HG02840 (cell line): Measurements from ENCODE around the gene CNPY4.

Source experiments
- ATAC-seq: cut with Tn5 transposase; IDR thresholded peaks from one replicate; pipeline ENCODE4 v1.9.1; 2021; ENCODE audit warnings: mild to moderate bottlenecking, moderate library complexity, moderate number of reproducible peaks; ENCODE audit not compliant: unreplicated experiment, low FRiP score

CNPY4 gene, protein sequence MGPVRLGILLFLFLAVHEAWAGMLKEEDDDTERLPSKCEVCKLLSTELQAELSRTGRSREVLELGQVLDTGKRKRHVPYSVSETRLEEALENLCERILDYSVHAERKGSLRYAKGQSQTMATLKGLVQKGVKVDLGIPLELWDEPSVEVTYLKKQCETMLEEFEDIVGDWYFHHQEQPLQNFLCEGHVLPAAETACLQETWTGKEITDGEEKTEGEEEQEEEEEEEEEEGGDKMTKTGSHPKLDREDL

DNA sequence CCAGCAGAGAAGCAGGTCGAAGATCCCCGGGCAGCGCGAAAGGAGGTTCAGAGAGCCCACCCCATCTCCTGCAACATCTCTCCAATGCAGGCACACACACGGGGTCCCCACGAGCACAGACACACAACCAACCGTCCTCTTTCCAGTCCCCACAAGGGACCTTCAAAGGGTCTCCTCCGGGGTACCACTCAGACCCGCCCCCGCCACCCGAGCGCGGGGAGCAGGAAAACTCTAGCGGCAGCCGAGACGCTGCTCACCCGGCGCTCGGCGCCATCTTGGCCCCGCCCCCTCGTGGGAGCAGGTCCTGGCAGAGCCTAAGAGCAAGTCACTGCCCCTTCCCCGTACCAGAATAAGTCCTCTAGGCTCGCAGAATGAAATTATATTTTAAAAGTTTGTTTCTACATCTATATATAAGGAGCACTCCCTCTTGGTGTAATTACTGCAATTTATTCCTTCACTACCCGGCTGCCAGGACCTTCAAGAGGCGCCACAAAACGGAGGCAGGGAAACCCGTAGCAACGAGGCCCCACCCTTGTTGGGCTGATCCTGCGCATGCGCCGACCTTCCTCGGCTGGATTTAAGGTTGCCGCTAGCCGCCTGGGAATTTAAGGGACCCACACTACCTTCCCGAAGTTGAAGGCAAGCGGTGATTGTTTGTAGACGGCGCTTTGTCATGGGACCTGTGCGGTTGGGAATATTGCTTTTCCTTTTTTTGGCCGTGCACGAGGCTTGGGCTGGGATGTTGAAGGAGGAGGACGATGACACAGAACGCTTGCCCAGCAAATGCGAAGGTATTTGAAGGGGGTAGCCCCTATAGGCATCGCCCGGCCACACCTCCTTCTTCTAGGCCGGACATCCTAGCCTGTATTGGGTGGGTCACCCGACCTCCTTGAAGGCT is at the start of gene CNPY4, which contains the start of gene TAF6:
TSS of gene CNPY4 (plus strand) at position 563 of the 898 bp plus-strand sequence. CDS start at position 674, 111 bp downstream.
TSS of gene TAF6 (minus strand) at position 287 of the 898 bp plus-strand sequence. CDS start 5,149 bp downstream, outside the sequence.
- ATAC-seq = peak; percentile 77

DNA sequence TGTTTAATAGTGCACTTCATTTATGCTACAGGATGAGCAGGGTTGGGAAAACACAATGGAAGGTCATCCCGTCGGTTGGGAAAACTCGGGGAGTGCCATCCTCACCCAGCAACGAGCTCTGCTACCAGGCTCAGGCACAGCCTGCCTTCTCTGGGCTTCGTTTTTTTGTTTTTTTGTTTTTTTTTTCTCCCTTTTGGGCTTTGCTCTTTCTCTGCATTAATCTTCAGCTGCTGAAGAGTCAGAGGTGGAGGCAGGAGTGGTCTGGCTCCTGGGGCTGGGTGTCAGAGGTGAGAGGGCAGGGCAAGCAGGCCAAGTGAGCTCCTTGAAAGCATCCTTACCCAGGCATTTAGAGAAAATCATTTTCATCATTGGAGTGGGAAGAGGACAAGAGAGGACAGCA is 49.4 kb upstream of the CNPY4 start:
- no peak for ATAC-seq

DNA sequence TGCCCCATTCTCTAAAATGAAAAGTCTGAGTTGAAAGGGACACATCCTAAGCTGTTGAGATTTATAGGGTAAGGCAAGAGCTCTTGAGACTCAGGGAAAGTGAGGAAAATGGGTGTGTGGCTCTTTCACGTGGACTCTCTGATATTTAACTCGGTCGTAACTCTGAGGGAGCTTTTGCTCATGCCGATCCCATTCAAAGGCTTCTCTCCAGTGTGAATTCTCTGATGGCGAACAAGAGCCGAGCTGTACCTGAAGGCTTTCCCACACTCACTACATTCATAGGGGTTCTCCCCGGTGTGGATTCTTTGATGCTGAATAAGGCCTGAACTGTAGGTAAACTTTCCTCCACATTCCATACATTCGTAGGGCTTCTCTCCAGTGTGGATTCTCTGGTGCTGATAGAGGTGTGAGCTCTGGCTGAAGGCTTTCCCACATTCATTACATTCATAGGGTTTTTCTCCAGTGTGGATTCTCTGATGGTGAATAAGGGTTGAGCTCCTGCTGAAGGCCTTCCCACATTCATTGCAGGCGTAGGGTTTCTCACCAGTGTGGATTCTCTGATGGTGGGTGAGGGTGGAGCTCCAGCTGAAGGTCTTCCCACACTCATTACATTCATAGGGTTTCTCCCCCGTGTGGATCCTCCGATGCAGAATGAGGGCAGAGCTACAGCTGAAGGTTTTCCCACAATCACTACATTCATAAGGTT is 48.3 kb upstream of the CNPY4 start:
- no peak for ATAC-seq

DNA sequence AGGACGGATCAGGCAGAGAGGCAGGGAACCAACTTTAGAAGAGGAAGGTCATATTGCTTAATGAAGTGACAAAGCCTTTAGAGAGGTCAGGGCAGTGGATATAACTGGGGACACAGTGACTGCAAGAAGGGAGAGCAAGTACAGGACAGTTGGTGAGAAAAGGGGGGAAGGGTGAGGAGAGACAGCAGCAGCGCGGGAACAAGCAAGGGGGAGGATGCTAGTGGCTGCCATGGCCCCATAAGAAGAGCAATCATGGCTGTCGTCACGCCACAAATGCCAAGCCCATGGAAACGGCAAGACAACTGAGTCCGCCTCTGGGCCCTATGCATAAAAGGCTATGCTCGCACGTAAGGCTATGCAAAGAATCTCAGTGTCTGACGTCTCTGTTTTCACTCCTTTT is 47.0 kb upstream of the CNPY4 start:
- no peak for ATAC-seq

DNA sequence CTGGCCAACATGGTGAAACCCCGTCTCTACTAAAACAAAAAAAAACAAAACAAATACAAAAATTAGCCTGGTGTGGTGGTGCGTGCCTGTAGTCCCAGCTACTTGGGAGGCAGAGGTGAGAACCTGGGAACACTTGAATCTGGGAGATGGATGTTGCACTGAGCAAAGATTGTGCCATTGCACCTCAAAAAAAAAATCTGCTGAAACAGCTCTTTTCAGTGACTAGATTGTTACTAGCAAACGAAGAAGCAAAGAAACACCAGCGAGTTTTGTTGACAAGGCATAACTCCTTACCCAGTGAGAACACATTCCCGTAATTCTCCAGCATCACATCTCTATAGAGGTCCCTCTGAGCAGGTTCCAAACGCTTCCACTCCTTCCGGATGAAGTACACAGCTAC is 44.6 kb upstream of the CNPY4 start:
- no peak for ATAC-seq

DNA sequence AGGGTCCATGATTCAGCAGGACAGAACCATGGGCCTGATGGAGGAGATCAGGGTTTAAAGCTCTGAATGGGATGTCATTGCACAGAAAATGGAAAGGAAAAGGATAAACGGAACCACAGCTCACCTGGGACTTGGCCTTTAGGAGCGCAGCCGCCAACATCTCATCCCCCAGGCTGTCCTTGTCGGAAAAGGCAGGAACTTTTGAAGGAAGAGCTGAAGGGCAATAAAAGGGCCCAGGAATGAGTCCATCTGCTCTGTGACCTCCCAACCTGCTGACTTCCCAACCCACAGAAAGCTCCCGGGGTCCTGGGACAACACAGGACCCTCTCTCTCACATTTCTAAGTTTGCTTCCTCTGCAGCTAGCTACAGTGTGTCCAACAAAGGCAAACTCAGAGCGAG is 44.0 kb upstream of the CNPY4 start:
- no peak for ATAC-seq

DNA sequence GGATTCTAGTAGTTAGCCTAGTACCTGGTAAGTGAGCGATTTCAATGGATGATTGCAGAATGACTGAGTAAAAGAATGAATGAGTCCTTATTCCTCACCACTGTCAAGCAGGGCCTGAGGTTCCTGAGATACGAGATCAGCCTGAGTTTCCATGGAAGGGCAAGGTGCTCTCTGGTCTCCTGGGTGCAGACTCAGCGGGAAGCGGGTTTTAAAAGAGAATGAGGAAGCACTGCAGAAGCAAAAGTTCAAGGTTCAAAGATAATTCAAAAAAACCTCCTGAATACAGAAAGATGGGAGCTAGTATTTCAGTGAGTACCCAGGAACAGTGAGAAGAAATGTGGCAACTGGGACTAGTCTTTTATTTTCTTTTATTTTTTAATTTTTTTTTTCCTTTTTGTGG is 42.2 kb upstream of the CNPY4 start:
- ATAC-seq = no peak

DNA sequence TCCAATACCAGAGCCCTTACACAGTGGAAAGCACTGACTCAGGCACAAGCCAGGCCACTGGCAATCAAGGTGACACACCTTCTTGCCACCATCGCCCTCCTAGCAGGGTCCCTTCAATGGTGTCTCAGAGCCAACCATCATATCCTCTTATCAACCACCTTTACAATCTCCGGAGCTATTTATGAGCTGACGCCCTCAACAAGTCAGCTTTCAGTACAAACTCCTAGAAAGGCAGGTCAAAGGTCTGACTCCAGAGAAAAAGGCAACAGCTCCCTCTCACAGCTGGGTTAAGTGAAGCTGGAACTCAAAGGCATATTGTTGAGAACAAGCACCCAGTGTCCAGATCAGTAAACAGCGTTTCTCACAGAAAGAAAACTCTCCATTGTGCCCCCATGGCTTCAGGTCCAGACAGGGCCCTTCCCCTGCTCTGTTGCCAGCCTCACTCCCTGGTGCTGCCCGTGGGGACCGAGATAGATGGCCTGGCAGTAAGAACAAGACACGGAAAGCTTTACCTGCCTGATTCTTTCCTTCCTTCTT is 40.3 kb upstream of the CNPY4 start:
- ATAC-seq = no peak

DNA sequence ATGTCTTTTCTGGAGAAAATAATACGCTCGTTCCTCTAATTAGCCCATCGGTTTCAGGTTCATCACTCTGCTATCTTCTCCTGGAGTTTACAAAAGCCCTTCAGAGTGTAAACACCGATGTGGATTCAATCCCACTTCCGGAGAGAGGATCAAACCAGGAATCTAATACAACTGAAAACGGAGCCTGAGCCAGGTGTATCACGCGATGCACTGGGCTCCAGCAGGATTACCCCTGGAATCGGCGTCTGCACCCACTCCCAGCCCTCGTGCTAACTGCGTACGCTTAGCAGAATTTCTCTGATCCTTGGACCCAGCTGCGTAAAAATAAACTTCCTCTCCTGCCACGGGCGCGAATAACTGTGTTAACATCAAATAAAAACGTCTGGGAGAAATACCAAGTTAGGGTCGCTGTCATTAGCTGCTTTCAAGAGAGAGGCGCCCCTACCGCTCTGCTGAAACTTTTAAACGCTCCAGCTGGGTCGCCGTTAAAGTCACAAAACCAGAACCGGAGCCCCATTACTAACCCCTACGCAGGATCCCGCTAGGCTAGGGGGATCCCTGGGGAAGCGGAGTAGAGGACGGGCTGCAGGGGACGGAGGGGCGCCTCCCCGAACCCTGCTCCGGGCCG is 38.4 kb upstream of the CNPY4 start:
- ATAC-seq = no peak

DNA sequence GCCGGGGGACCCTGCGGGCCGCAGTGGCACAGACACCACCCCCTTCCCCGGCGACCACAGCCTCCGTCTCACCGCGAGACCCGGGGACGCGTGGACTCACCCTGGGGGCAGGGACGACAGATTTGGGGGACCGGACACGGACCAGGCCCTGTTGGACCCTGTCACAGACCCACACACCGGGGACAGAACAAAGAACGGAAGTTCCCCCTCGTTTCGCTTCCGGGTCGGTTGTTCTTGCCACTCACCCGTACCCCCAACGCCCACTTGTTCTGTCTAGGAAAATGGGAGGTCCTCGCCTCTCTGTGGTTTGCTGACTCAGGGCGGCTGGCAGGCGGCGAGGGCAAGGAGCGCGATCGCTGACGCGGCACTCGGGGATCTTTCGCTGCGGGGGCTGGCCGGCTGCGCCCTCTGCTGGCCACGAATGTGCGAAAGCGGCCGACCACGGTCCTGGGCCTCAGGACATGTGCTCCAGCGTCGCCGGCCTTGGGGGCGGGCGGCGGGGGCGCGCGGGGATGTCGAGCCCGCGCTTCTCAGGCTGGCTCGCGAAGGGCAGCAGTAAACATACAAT is 37.8 kb upstream of the CNPY4 start, which contains the start of gene ZNF3:
TSS of gene ZNF3 (minus strand) at position 189 of the 568 bp plus-strand sequence. CDS start 4,366 bp downstream, outside the sequence.
- peak; percentile 83 for ATAC-seq

DNA sequence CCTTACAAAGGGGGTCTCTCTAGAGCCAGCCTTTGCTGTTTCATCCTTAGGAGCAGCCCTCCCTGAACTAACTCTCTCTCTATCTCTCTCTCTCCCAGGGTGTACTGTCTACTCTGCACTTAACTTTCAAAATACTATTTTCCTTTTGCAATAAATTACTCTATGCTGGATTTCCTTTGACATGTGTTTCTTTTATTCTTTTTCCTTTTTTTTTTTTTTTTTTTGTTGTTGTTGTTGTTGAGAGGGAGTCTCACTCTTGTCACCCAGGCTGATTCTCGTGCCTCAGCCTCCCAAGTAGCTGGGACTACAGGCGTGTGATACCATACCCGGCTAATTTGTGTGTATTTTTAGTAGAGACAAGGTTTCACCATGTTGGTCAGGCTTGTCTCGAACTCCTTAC is 36.5 kb upstream of the CNPY4 start:
- no peak for ATAC-seq

DNA sequence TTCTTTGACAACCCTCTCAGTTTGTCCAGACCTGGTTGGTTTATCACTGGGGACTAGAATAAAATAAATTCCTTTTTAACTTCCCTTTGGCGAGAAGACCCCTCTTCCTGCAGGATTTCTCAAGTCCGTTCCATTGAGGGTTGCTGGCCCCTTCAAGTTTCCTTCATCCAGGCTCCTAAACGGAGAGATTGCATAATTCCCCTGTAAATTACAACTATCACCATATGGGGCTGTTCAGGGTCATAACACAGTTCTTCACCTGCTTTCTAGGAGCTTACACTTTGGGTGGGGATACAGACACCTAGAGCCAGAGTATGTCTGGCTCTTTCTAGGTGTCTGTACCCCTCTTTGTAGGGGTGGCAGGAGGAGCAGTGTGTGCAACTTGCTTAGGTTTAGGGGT is 33.9 kb upstream of the CNPY4 start:
- ATAC-seq = no peak

DNA sequence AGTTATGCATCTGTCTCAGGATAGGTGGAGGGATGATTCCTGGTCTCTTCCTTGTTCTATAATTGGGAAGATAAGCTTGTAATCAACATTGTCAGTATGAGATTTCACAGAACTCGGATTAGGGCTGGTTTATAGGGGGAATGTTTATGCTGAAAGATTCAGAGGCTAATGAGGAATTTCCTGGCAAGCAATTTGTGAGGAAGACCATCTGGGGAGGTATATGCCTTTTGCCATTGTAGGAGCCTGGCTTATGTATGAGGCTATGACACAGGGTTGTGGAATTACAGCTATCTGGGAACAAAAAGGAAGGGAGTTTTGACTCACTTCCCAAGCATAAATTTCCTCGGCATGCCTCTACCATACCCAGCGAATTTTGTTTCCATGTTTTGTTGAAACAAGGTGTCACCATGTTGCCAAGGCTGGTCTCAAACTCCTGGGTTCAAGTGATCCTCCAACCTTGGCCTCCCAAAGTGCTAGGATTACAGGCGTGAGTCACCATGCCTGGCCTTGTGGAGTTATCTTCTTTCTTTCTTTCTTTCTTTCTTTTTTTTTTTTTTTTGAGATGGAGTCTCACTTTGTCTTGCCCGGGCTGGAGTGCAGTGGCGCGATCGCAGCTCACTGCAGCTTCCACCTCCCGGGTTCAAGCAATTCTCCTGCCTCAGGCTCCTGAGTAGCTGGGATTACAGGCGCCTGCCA is 32.2 kb upstream of the CNPY4 start:
- no peak for ATAC-seq

DNA sequence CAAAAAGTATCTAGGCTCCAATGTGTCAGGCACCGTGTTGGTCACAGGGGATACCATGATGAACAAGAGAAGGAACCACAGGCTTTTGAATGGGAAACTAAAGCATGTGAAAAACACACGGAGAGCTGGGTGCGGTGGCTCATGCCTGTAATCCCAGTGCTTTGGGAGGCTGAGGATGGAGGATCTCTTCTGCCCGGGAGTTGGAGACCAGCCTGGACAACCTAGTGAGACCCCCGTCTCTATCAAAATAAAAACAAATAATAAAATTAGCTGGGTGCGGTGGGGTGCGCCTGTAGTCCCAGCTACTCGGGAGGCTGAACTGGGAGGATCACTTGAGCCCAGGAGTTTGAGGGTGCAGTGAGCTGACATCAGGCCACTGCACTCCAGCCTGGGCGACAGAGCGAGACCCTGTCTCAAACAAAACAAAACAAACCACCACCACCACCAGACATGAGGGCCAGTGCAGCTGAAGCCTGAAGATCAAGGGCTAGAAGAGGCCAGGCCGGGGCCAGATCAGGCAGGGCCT is 31.3 kb upstream of the CNPY4 start:
- ATAC-seq = no peak

DNA sequence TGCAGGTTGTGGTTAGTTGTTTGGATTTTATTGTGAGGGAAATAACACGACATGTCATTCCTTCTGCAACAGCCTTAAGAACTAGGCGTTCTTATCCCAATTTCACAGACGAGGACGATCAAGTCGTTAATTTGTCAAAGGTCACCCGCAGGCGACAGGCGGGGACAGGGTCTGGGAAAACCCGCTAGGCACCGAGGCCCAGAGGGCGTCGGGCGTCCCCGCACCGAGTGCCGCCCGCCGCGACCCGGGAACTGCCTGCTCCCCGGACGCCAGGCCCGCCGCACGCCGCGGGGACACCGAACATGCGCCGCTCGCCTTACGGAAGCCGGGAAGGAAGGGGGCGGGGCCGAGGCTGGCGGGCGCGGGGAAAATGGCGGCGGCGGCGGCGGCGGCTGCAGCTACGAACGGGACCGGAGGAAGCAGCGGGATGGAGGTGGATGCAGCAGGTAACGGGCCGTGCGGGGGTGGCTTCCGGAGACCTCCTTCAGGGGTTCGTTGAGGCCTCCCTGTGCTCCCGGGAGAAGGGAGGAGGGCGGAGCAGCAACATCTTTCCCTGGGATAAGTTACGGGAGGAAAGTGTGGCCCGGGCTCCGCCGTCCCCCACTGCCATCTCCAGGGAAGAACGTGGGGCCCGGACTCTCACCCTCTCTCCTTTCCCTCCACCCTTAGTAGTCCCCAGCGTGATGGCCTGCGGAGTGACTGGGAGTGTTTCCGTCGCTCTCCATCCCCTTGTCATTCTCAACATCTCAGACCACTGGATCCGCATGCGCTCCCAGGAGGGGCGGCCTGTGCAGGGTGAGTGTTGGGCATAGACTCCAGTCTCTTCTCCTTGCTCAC is 30.6 kb upstream of the CNPY4 start, which contains the start of gene COPS6:
TSS of gene COPS6 (plus strand) at position 349 of the 837 bp plus-strand sequence. CDS start at position 371, 22 bp downstream.
- ATAC-seq = no peak

DNA sequence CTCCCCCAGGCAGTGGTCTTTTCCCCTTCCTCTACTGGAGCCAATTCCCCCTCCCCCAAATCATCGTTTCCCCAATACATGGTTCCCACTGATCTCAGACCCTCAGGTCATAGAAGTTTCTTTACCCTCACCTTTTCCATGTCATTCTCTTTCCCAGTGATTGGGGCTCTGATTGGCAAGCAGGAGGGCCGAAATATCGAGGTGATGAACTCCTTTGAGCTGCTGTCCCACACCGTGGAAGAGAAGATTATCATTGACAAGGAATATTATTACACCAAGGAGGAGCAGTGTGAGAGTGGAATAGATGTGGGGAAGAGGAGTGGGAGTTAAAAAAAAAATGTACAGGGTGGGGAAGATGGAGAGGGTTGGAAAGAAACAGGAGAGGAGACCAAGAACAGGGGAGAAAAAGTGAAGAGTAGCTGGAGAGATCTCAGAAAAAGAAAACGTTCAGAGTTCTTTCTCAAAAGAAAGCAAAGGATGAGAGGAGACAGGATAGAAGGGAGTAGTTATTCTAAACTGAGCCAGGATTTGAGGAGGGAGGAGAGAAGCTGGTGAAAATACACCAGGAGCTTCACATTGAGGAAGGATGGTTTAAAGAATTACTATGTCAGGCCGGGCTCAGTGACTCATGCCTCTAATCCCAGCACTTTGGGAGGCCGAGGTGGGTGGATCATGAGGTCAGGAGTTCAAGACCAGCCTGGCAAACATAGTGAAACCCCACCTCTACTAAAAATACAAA is 29.8 kb upstream of the CNPY4 start:
- ATAC-seq = no peak
